ENCODE measurements around the gene AP2A2. TPM values are rescaled to one million over a fixed set of nuclear protein-coding genes. Genes with fewer than 3 reads are reported as not detected.
A peak's percentile ranks its signal among the peaks of the same experiment; 100 is the strongest.

AP2A2 gene
- total and polyA plus RNA-seq, 10 donors: 32.7 to 321 (median 153) TPM

- peak overlapping the region in 1 of 8 donors; percentile 31 for H3K4me3 ChIP-seq
- TF ChIP-seq POLR2AphosphoS5 (IDR thresholded peaks at IDR 0.05): peak in 1 of 3 donors; percentile 17
- no peak for TF ChIP-seq CTCF (IDR thresholded peaks at IDR 0.05 in 8 of 11, conservative IDR thresholded peaks at IDR 0.05 in 3 of 11)
- no peaks in the 10 kb centered on the region for H3K9me3 ChIP-seq
- H3K36me3 ChIP-seq: peaks cover 0 to 40% (median 0%) of the 10 kb centered on the region in 6 donors
- intact Hi-C loops (cut with DNase I; ENCODE audit: low total_unique reads): no loop called here
- H3K27ac ChIP-seq: peak overlapping the region in 7 of 8 donors; percentile 52 to 98 (median 94)
- peaks cover 50 to 100% (median 82%) of the 10 kb centered on the region in 6 donors for H3K4me1 ChIP-seq
- WGBS, 5 donors: 68 to 87% (median 79%) methylated on average over 7 of the region's 7 CpGs
- no peak for DNase-seq
- H3K27me3 ChIP-seq (replicated peaks in 1 of 7): no peaks in the 10 kb centered on the region
Measured at GRCh38 chr11:933936-934335, 8.3 kb downstream of the AP2A2 start.

GRCh38 chr11:934527-934926 is 8.9 kb downstream of the AP2A2 start:
- Histone ChIP-seq H3K27me3 (replicated peaks in 1 of 7) (no peaks in the 10 kb centered on the region), H3K4me3 (no peak overlapping the region), H3K27ac (peak overlapping the region in 5 of 8 donors; percentile 83 to 98 (median 95)), H3K9me3 (no peaks in the 10 kb centered on the region), H3K36me3 (peaks cover 0 to 34% (median 0%) of the 10 kb centered on the region in 6 donors), H3K4me1 (peaks cover 46 to 100% (median 80%) of the 10 kb centered on the region in 6 donors)
- intact Hi-C loops (cut with DNase I; ENCODE audit: low total_unique reads): no loop called here
- no peak for DNase-seq
- 70 to 86% (median 83%) methylated on average over 6 of the region's 6 CpGs for WGBS, 5 donors
- TF ChIP-seq CTCF (IDR thresholded peaks at IDR 0.05 in 8 of 11, conservative IDR thresholded peaks at IDR 0.05 in 3 of 11) (no peak), POLR2AphosphoS5 (IDR thresholded peaks at IDR 0.05) (no peak), POLR2A (IDR thresholded peaks at IDR 0.05) (no peak)

GRCh38 chr11:936199-936598 is 10.5 kb downstream of the AP2A2 start:
- Histone ChIP-seq H3K27ac (peak overlapping the region in 1 of 8 donors; percentile 19), H3K4me1 (peaks cover 33 to 100% (median 77%) of the 10 kb centered on the region in 6 donors), H3K4me3 (no peak overlapping the region), H3K9me3 (no peaks in the 10 kb centered on the region), H3K36me3 (peaks cover 0 to 36% (median 0%) of the 10 kb centered on the region in 6 donors), H3K27me3 (replicated peaks in 1 of 7) (no peaks in the 10 kb centered on the region)
- TF ChIP-seq CTCF (IDR thresholded peaks at IDR 0.05 in 8 of 11, conservative IDR thresholded peaks at IDR 0.05 in 3 of 11) (no peak), POLR2AphosphoS5 (IDR thresholded peaks at IDR 0.05) (no peak), POLR2A (IDR thresholded peaks at IDR 0.05) (no peak)
- no peak for DNase-seq
- 86 to 91% (median 88%) methylated on average over 3 of the region's 3 CpGs for WGBS, 5 donors
- intact Hi-C loops (cut with DNase I; ENCODE audit: low total_unique reads): no loop called here

GRCh38 chr11:937841-938261 is 12.2 kb downstream of the AP2A2 start:
- Histone ChIP-seq H3K4me3 (no peak overlapping the region), H3K9me3 (no peaks in the 10 kb centered on the region), H3K36me3 (peaks cover 0 to 39% (median 0%) of the 10 kb centered on the region in 6 donors), H3K27me3 (replicated peaks in 1 of 7) (no peaks in the 10 kb centered on the region), H3K4me1 (peaks cover 27 to 100% (median 74%) of the 10 kb centered on the region in 6 donors), H3K27ac (peak overlapping the region in 3 of 8 donors; percentile 16 to 39 (median 25))
- TF ChIP-seq CTCF (IDR thresholded peaks at IDR 0.05 in 8 of 11, conservative IDR thresholded peaks at IDR 0.05 in 3 of 11) (no peak), POLR2A (IDR thresholded peaks at IDR 0.05) (no peak), POLR2AphosphoS5 (IDR thresholded peaks at IDR 0.05) (peak in 1 of 3 donors; percentile 13)
- WGBS, 5 donors: 62 to 73% (median 65%) methylated on average over 10 of the region's 10 CpGs
- no peak for DNase-seq
- intact Hi-C loops (cut with DNase I; ENCODE audit: low total_unique reads): no loop called here
